CD4-positive, alpha-beta T cell (primary cell): Measurements from ENCODE around the gene A3GALT2. TPM values are rescaled to one million over a fixed set of nuclear protein-coding genes. Genes with fewer than 3 reads are reported as not detected.

ENCODE experiments used
- ATAC-seq: fragments of 200-7000 bp; cut with Tn5 transposase; one replicate; pipeline ENCODE4 v1.10.0; 2022; ENCODE audit warnings: mild to moderate bottlenecking; ENCODE audit not compliant: poor library complexity
- CTCF ChIA-PET: fragments of 350-600 bp; sonication (Branson Sonifier 250); formaldehyde crosslinking; loops from one replicate; lab custom pipeline; 2021; ENCODE audit warnings: antibody characterized with exemption, inconsistent platforms; lab: Charles Lee
- POLR2A ChIA-PET: fragments of 350-600 bp; sonication (Branson Sonifier 250); formaldehyde crosslinking; loops from one replicate; lab custom pipeline; 2021; ENCODE audit warnings: antibody characterized with exemption, inconsistent platforms; lab: Charles Lee
- DNase-seq, 14 experiments: peaks; one replicate each; pipeline ENCODE4 v3.0.0-alpha.2; 2013 to 2020; ENCODE audit warnings: mixed read lengths in 2 of 14
- H3K27ac ChIP-seq, 2 donors: one replicate each; pipeline versions ENCODE4 v1.5.1 to v1.7.0; 2013; ENCODE audit warnings: low read length in 2 of 2, low read depth in 1 of 2, mild to moderate bottlenecking in 1 of 2
- H3K27me3 ChIP-seq, 2 experiments: 1 replicate in 1 of 2; 2 replicates in 1 of 2; pipeline versions ENCODE4 v1.6.1 to v1.7.0; 2013; ENCODE audit warnings: low read length in 2 of 2, control low read depth in 1 of 2, mild to moderate bottlenecking in 1 of 2, moderate library complexity in 1 of 2; ENCODE audit not compliant: insufficient read depth in 2 of 2, control insufficient read depth in 1 of 2
- H3K36me3 ChIP-seq: one replicate; pipeline ENCODE4 v1.6.1; 2013; ENCODE audit warnings: low read length, control low read depth; ENCODE audit not compliant: insufficient read depth
- H3K4me1 ChIP-seq: one replicate; pipeline ENCODE4 v1.6.1; 2013; ENCODE audit warnings: low read length, control low read depth; ENCODE audit not compliant: insufficient read depth
- H3K4me3 ChIP-seq: one replicate; pipeline ENCODE4 v1.5.1; 2013; ENCODE audit warnings: mild to moderate bottlenecking, low read length, moderate library complexity
- H3K9me3 ChIP-seq, 2 experiments: 1 replicate in 1 of 2; 2 replicates in 1 of 2; pipeline versions ENCODE4 v1.6.1 to v1.7.0; 2013; ENCODE audit warnings: low read length in 2 of 2, mild to moderate bottlenecking in 2 of 2, control low read depth in 1 of 2, moderate library complexity in 1 of 2; ENCODE audit not compliant: control insufficient read depth in 1 of 2, insufficient read depth in 1 of 2
- H3K27ac Mint-ChIP-seq: one replicate; pipeline ENCODE4 v1.8.0; 2020; ENCODE audit warnings: mixed read lengths
- H3K27me3 Mint-ChIP-seq: one replicate; pipeline ENCODE4 v1.8.0; 2021; ENCODE audit warnings: mixed read lengths
- H3K36me3 Mint-ChIP-seq: one replicate; pipeline ENCODE4 v1.8.0; 2021; ENCODE audit warnings: low read depth, mixed read lengths
- H3K4me1 Mint-ChIP-seq: one replicate; pipeline ENCODE4 v1.8.0; 2021; ENCODE audit warnings: low read depth, mixed read lengths
- H3K4me3 Mint-ChIP-seq: one replicate; pipeline ENCODE4 v1.8.0; 2020; ENCODE audit warnings: mild to moderate bottlenecking, mixed read lengths
- H3K9me3 Mint-ChIP-seq: one replicate; pipeline ENCODE4 v1.8.0; 2020; ENCODE audit warnings: mixed read lengths
- intact Hi-C, 2 experiments: fragments of 100-400 bp; cut with DNase I in 1 of 2; cut with micrococcal nuclease in 1 of 2; formaldehyde crosslinking; loops; one replicate each; pipeline versions ENCODE4 v1.15.1 to v1.9.0; 2023 to 2025; cut with DNase I, micrococcal nuclease
- total RNA-seq, 174 experiments: library from RNA in 2 of 174; stranded (reverse) in 2 of 174; gene quantifications; one replicate each; pipeline ENCODE4 v1.2.3 and lab custom pipeline; 2021 to 2026
- TF ChIP-seq, protein P1 (sequence below): fragments of 200-600 bp; IDR thresholded peaks from one replicate; pipeline ENCODE4 v1.8.0; 2022; ENCODE audit warnings: antibody characterized with exemption, mild to moderate bottlenecking

Gene A3GALT2
- total RNA-seq, 2 experiments from 2014 or later, result not detected

GRCh38 chr1:33286451-33287185 lies 34.3 kb downstream of the A3GALT2 start:
- H3K27ac Mint-ChIP-seq, result peak overlapping the region; percentile 15
- Histone ChIP-seq H3K27me3 (no peaks in the 10 kb centered on the region), H3K27ac (no peak overlapping the region), H3K4me1 (no peaks in the 10 kb centered on the region), H3K36me3 (peaks cover 42% of the 10 kb centered on the region), H3K4me3 (no peak overlapping the region), H3K9me3 (peaks cover 0 to 14% of the 10 kb centered on the region in 2 experiments)
- intact Hi-C loops, result no loop called here
- H3K36me3 Mint-ChIP-seq, result peaks cover 86% of the 10 kb centered on the region
- ChIA-PET POLR2A (no interaction called here), CTCF (no interaction called here)
- no peak overlapping the region for H3K4me3 Mint-ChIP-seq
- H3K9me3 Mint-ChIP-seq, result no peaks in the 10 kb centered on the region
- no peak for DNase-seq
- H3K27me3 Mint-ChIP-seq, result no peaks in the 10 kb centered on the region
- H3K4me1 Mint-ChIP-seq, result no peaks in the 10 kb centered on the region
- ATAC-seq, result no peak
- TF ChIP-seq, protein P1, sequence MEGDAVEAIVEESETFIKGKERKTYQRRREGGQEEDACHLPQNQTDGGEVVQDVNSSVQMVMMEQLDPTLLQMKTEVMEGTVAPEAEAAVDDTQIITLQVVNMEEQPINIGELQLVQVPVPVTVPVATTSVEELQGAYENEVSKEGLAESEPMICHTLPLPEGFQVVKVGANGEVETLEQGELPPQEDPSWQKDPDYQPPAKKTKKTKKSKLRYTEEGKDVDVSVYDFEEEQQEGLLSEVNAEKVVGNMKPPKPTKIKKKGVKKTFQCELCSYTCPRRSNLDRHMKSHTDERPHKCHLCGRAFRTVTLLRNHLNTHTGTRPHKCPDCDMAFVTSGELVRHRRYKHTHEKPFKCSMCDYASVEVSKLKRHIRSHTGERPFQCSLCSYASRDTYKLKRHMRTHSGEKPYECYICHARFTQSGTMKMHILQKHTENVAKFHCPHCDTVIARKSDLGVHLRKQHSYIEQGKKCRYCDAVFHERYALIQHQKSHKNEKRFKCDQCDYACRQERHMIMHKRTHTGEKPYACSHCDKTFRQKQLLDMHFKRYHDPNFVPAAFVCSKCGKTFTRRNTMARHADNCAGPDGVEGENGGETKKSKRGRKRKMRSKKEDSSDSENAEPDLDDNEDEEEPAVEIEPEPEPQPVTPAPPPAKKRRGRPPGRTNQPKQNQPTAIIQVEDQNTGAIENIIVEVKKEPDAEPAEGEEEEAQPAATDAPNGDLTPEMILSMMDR, result no peak

- H3K36me3 ChIP-seq, result peaks cover 51% of the 10 kb centered on the region
- ATAC-seq (no peak), DNase-seq (no peak)
- H3K27me3 ChIP-seq, result no peaks in the 10 kb centered on the region
- TF ChIP-seq, protein P1, result no peak
- POLR2A ChIA-PET, result no interaction called here
- Mint-ChIP-seq H3K27me3 (no peaks in the 10 kb centered on the region), H3K4me3 (no peak overlapping the region), H3K9me3 (no peaks in the 10 kb centered on the region), H3K36me3 (peaks cover 84% of the 10 kb centered on the region), H3K27ac (no peak overlapping the region), H3K4me1 (no peaks in the 10 kb centered on the region)
- CTCF ChIA-PET, result interaction anchor here (1.4 kb wide), 1 partner anchor 12 kb away, joined by 3 read pairs; no protein-coding TSS in a partner anchor
- no peaks in the 10 kb centered on the region for H3K4me1 ChIP-seq
- H3K9me3 ChIP-seq, result peaks cover 0 to 5% of the 10 kb centered on the region in 2 experiments
- intact Hi-C loops, result no loop called here
- H3K4me3 ChIP-seq, result no peak overlapping the region
- H3K27ac ChIP-seq, result no peak overlapping the region
These were observed 36.8 kb downstream of the A3GALT2 start for GRCh38 chr1:33284049-33284448.

DNA sequence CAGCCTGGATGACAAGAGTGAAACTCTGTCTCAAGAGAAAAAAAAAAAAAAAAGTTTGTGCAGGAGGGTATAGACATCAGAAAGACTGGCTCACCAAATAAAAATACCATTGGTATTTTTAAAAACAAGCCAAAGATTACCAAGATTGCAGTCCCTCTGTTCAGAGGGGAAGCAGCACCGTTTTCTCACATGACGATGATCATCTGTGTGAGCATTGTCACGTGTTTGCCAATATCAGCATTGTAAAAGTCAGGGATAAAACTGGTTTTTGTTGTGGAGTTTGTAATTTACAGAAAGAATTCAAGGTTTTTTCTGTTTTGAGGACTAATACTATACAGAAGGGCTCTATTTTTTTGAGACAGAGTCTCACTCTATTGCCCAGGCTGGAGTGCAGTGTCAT lies 38.1 kb downstream of the A3GALT2 start:
- Mint-ChIP-seq H3K27me3 (no peaks in the 10 kb centered on the region), H3K4me1 (no peaks in the 10 kb centered on the region), H3K27ac (no peak overlapping the region), H3K36me3 (peaks cover 80% of the 10 kb centered on the region), H3K9me3 (no peaks in the 10 kb centered on the region), H3K4me3 (no peak overlapping the region)
- peaks cover 55% of the 10 kb centered on the region for H3K36me3 ChIP-seq
- intact Hi-C loops, result no loop called here
- ChIA-PET CTCF (interaction anchor here (1.3 to 1.4 kb wide), 2 partner anchors 11 to 13 kb away, joined by 3 read pairs; no protein-coding TSS in a partner anchor), POLR2A (no interaction called here)
- no peaks in the 10 kb centered on the region for H3K27me3 ChIP-seq
- ATAC-seq, result no peak
- no peak overlapping the region for H3K4me3 ChIP-seq
- no peaks in the 10 kb centered on the region for H3K9me3 ChIP-seq
- H3K27ac ChIP-seq, result no peak overlapping the region
- no peak for DNase-seq
- H3K4me1 ChIP-seq, result no peaks in the 10 kb centered on the region
- TF ChIP-seq, protein P1, result no peak
